Fibroblast of villous mesenchyme (primary cell): ENCODE data around the gene HOMER2. TPM values are rescaled to one million over a fixed set of nuclear protein-coding genes. Genes with fewer than 3 reads are reported as not detected.

Experiments used
- DNase-seq: peaks from one replicate; pipeline ENCODE4 v3.0.0-alpha.2; 2010; ENCODE audit warnings: low read depth
- H3K4me3 ChIP-seq: 2 replicates; pipeline ENCODE4 v1.5.1; 2011; ENCODE audit warnings: low read depth, mild to moderate bottlenecking, low read length
- CTCF ChIP-seq: IDR thresholded peaks from 2 replicates; pipeline ENCODE4 v1.5.1; 2012; ENCODE audit warnings: low read depth, mild to moderate bottlenecking, low read length; ENCODE audit not compliant: insufficient read depth
- total RNA-seq: library from RNA; depleted of rRNA; stranded (reverse); fragments of >200 nt; gene quantifications from 2 replicates; pipeline ENCODE4 v1.2.3, GENCODE V29; 2012

The HOMER2 gene
- total RNA-seq, 1 donor = 1.3 TPM

- no peak for DNase-seq
- TF ChIP-seq CTCF = no peak
- no peak overlapping the region for H3K4me3 ChIP-seq
These were observed 20.5 kb upstream of the HOMER2 start for GRCh38 chr15:82972990-82973389.

- no peak for TF ChIP-seq CTCF
These were observed 18.9 kb upstream of the HOMER2 start for GRCh38 chr15:82971218-82971984.

GRCh38 chr15:82970696-82971095 lies 18.2 kb upstream of the HOMER2 start:
- DNase-seq = no peak
- no peak for TF ChIP-seq CTCF
- H3K4me3 ChIP-seq = no peak overlapping the region

More at GRCh38 chr15:82971218-82971984, 18.9 kb upstream of the HOMER2 start:
- no peak for DNase-seq
- H3K4me3 ChIP-seq = no peak overlapping the region

- no peak overlapping the region for H3K4me3 ChIP-seq
- no peak for DNase-seq
- no peak for TF ChIP-seq CTCF
These were observed 17.7 kb upstream of the HOMER2 start for GRCh38 chr15:82970078-82970686.

GRCh38 chr15:82969353-82969752 lies 16.8 kb upstream of the HOMER2 start:
- no peak for TF ChIP-seq CTCF
- no peak overlapping the region for H3K4me3 ChIP-seq
- DNase-seq = no peak

- peak; percentile 34 for DNase-seq
- no peak for TF ChIP-seq CTCF
- H3K4me3 ChIP-seq = no peak overlapping the region
These were observed 15.5 kb upstream of the HOMER2 start for GRCh38 chr15:82968066-82968465.
